HG02588 (cell line): ENCODE measurements around the gene SELENOI.

Experiments used
- ATAC-seq: cut with Tn5 transposase; IDR thresholded peaks from one replicate; pipeline ENCODE4 v1.9.1; 2021; ENCODE audit warnings: mild to moderate bottlenecking, moderate library complexity; ENCODE audit not compliant: unreplicated experiment

SELENOI gene

DNA sequence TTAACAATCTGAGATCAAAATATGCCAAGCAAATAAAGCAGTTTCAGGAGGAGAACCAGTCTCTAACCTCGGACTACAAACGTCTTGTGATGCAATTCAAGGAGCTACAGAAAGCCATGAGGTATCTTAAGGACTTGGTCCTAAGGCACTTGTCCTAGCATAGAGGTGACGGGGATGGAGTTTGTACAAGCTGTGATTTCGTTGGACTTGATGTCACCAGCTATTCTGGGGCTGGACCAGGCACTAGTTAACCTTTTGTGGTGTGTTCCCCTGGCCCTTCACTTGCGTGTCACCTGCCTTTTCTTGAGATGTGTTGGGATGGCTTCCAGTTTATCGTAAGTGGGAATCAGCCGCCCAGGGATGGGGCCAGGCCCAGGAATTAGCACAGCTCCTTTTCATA lies 98.3 kb downstream of the SELENOI start:
- ATAC-seq: no peak
